Breast epithelium (tissue), 3 donors: ENCODE data around the gene HDAC4.

Source experiments
- POLR2A ChIP-seq: fragments of 450-650 bp; IDR thresholded peaks from one replicate; pipeline ENCODE4 v1.6.1; 2016; ENCODE audit warnings: antibody characterized with exemption, mild to moderate bottlenecking, moderate library complexity
- POLR2AphosphoS5 ChIP-seq, 3 donors: sonication (generic); formaldehyde crosslinking; IDR thresholded peaks; one replicate each; pipeline ENCODE4 v1.6.1; 2017; ENCODE audit warnings: antibody characterized with exemption in 3 of 3
- TF ChIP-seq, protein P1 (sequence below), 3 donors: fragments of 450-650 bp; IDR thresholded peaks; one replicate each; pipeline ENCODE4 v1.5.1; 2016 to 2017; ENCODE audit warnings: antibody characterized with exemption in 3 of 3, mild to moderate bottlenecking in 3 of 3, moderate library complexity in 3 of 3

- TF ChIP-seq, protein P1, sequence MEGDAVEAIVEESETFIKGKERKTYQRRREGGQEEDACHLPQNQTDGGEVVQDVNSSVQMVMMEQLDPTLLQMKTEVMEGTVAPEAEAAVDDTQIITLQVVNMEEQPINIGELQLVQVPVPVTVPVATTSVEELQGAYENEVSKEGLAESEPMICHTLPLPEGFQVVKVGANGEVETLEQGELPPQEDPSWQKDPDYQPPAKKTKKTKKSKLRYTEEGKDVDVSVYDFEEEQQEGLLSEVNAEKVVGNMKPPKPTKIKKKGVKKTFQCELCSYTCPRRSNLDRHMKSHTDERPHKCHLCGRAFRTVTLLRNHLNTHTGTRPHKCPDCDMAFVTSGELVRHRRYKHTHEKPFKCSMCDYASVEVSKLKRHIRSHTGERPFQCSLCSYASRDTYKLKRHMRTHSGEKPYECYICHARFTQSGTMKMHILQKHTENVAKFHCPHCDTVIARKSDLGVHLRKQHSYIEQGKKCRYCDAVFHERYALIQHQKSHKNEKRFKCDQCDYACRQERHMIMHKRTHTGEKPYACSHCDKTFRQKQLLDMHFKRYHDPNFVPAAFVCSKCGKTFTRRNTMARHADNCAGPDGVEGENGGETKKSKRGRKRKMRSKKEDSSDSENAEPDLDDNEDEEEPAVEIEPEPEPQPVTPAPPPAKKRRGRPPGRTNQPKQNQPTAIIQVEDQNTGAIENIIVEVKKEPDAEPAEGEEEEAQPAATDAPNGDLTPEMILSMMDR (IDR thresholded peaks at IDR 0.05): no peak
- TF ChIP-seq POLR2AphosphoS5 (IDR thresholded peaks at IDR 0.05): no peak
- no peak for TF ChIP-seq POLR2A
Measured at GRCh38 chr2:239198221-239198620, 202.6 kb downstream of the HDAC4 start.
